Measurements from ENCODE around the gene CCDC170. TPM values are rescaled to one million over a fixed set of nuclear protein-coding genes. Genes with fewer than 3 reads are reported as not detected.

CCDC170 gene
- polyA plus RNA-seq, 1 of the 3 experiments (the other 2 are of a cell fraction), result not detected

- Histone ChIP-seq H3K27ac (ENCODE audit: low read depth in 2 of 2, low read length in 1 of 2) (no peak overlapping the region), H3K4me2 (no peak overlapping the region)
- WGBS (ENCODE audit: low lambda C conversion rate), result 24% methylated on average over 2 of the region's 2 CpGs
Measured at GRCh38 chr6:151509048-151509447, 15.2 kb downstream of the CCDC170 start.

GRCh38 chr6:151512481-151512880 lies 18.7 kb downstream of the CCDC170 start:
- Histone ChIP-seq H4K20me1 (ENCODE audit: insufficient read depth) (no peaks in the 10 kb centered on the region), H3K27ac (ENCODE audit: low read depth in 2 of 2, low read length in 1 of 2) (no peak overlapping the region), H3K9ac (no peak overlapping the region), H3K9me3 (no peaks in the 10 kb centered on the region), H3K27me3 (ENCODE audit: insufficient read depth) (no peaks in the 10 kb centered on the region), H3K79me2 (ENCODE audit: insufficient read depth) (no peaks in the 10 kb centered on the region), H3K4me1 (ENCODE audit: control insufficient read depth in 1 of 2, insufficient read depth in 2 of 2, low read depth in 1 of 2, low read length in 1 of 2) (no peaks in the 10 kb centered on the region), H3K4me2 (no peak overlapping the region), H3K4me3 (ENCODE audit: low read depth in 2 of 2, low read length in 1 of 2) (no peak overlapping the region), H3F3A (replicated peaks; ENCODE audit: insufficient read depth) (no peaks in the 10 kb centered on the region), H2AFZ (ENCODE audit: low read depth) (no peak overlapping the region), H3K36me3 (replicated peaks in 1 of 2; ENCODE audit: control insufficient read depth in 1 of 2, insufficient read depth in 2 of 2, low read length in 1 of 2) (no peaks in the 10 kb centered on the region), H3K9me2 (no peaks in the 10 kb centered on the region)
- TF ChIP-seq PBX3 (IDR thresholded peaks at IDR 0.05) (no peak), CHD2 (IDR thresholded peaks at IDR 0.05; ENCODE audit: low read length, partially characterized antibody) (no peak), SMC3 (IDR thresholded peaks at IDR 0.05; ENCODE audit: low read depth, low read length) (no peak), FOXJ3 (CRISPR knock-in tag; IDR thresholded peaks at IDR 0.05) (no peak), GABPA (IDR thresholded peaks at IDR 0.05; ENCODE audit: low read depth) (no peak), RFX5 (IDR thresholded peaks at IDR 0.05; ENCODE audit: low read length) (no peak), RAD21 (IDR thresholded peaks at IDR 0.05; ENCODE audit: low read length) (no peak), RXRA (IDR thresholded peaks at IDR 0.05; ENCODE audit: borderline replicate concordance, low read depth) (no peak), FOSL2 (IDR thresholded peaks at IDR 0.05; ENCODE audit: borderline replicate concordance, low read depth) (no peak), TEAD4 (IDR thresholded peaks at IDR 0.05; ENCODE audit: borderline replicate concordance, insufficient read depth) (no peak), MXI1 (IDR thresholded peaks at IDR 0.05; ENCODE audit: low read depth, low read length) (no peak), FOXM1 (IDR thresholded peaks at IDR 0.05; ENCODE audit: low read depth) (no peak), EP300 (IDR thresholded peaks at IDR 0.05; ENCODE audit: borderline replicate concordance in 1 of 2, low read depth in 1 of 2, low read length in 1 of 2) (no peak), MAX (IDR thresholded peaks at IDR 0.05; ENCODE audit: low read depth) (no peak), MEF2A (IDR thresholded peaks at IDR 0.05; ENCODE audit: borderline replicate concordance, low read depth) (no peak), POLR2AphosphoS5 (IDR thresholded peaks at IDR 0.05; ENCODE audit: low read depth, low read length) (no peak), SIN3A (IDR thresholded peaks at IDR 0.05; ENCODE audit: borderline replicate concordance, low read depth, low read length) (no peak), EZH2phosphoT487 (IDR thresholded peaks at IDR 0.05; ENCODE audit: borderline replicate concordance, low read depth) (no peak)
- ChIA-PET CTCF (no interaction called here), POLR2A (no interaction called here)
- DNase-seq, result no peak
- 31% methylated on average over 5 of the region's 5 CpGs for WGBS (ENCODE audit: low lambda C conversion rate)

More at GRCh38 chr6:151509048-151509447, 15.2 kb downstream of the CCDC170 start:
- CTCF ChIA-PET, result no interaction called here
- POLR2A ChIA-PET, result no interaction called here
- Histone ChIP-seq H3K79me2 (ENCODE audit: insufficient read depth) (no peaks in the 10 kb centered on the region), H3K27me3 (ENCODE audit: insufficient read depth) (no peaks in the 10 kb centered on the region), H3K9me2 (no peaks in the 10 kb centered on the region), H3F3A (replicated peaks; ENCODE audit: insufficient read depth) (no peaks in the 10 kb centered on the region), H3K4me3 (ENCODE audit: low read depth in 2 of 2, low read length in 1 of 2) (no peak overlapping the region), H3K4me1 (ENCODE audit: control insufficient read depth in 1 of 2, insufficient read depth in 2 of 2, low read depth in 1 of 2, low read length in 1 of 2) (no peaks in the 10 kb centered on the region), H4K20me1 (ENCODE audit: insufficient read depth) (no peaks in the 10 kb centered on the region), H3K9ac (no peak overlapping the region), H3K36me3 (replicated peaks in 1 of 2; ENCODE audit: control insufficient read depth in 1 of 2, insufficient read depth in 2 of 2, low read length in 1 of 2) (no peaks in the 10 kb centered on the region), H2AFZ (ENCODE audit: low read depth) (no peak overlapping the region), H3K9me3 (no peaks in the 10 kb centered on the region)
- DNase-seq, result no peak
- TF ChIP-seq SMC3 (IDR thresholded peaks at IDR 0.05; ENCODE audit: low read depth, low read length), result no peak
- TF ChIP-seq CHD2 (IDR thresholded peaks at IDR 0.05; ENCODE audit: low read length, partially characterized antibody), result no peak
